Measurements from ENCODE around the gene VAT1L. TPM values are rescaled to one million over a fixed set of nuclear protein-coding genes. Genes with fewer than 3 reads are reported as not detected.
A peak's percentile ranks its signal among the peaks of the same experiment; 100 is the strongest.

VAT1L gene
- total and polyA plus RNA-seq, 2 donors (not counting 1 experiment from before 2014, with no cell fraction given), result 17.9 to 86.9 TPM

DNA sequence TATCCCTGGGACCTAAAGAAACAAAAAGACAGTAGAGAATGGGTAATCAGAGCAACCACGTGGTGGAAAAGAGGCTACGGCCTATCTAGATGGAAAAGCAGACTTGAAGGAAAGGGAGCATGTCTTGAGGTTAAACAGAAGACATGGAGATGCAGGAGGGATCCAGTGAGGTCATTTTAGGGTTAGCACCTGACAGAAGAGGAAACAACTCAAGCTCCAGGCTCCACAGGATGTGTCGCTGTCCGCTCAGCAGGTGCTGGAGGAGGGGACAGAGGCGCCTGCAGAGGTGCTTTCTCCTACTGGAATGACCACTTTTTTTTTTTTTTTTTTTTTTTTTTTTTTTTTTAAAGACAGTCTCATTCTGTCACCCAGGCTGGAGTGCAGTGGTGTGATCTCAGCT lies 186.5 kb downstream of the VAT1L start:
- H3K79me2 ChIP-seq (ENCODE audit: control insufficient read depth, insufficient read depth, low read length), result no peaks in the 10 kb centered on the region
- H3K27ac ChIP-seq (ENCODE audit: insufficient read depth, low read length), result no peak overlapping the region
- no peak overlapping the region for H3K4me3 ChIP-seq (replicated peaks in 1 of 4; ENCODE audit: control extremely low read depth in 1 of 4, insufficient read depth in 1 of 4, low read depth in 3 of 4, low read length in 4 of 4)
- H3K27me3 ChIP-seq (ENCODE audit: control insufficient read depth, insufficient read depth, low read length), result no peaks in the 10 kb centered on the region
- peak in 1 of 2 donors; percentile 6 for DNase-seq (ENCODE audit: low read depth in 2 of 2)
- H3K9me3 ChIP-seq (ENCODE audit: control insufficient read depth, insufficient read depth, low read depth, low read length), result no peaks in the 10 kb centered on the region
- no peak overlapping the region for H3K9ac ChIP-seq (ENCODE audit: insufficient read depth, low read length)
- H3K36me3 ChIP-seq (ENCODE audit: control insufficient read depth, insufficient read depth, low read length), result no peaks in the 10 kb centered on the region
- H3K4me2 ChIP-seq (ENCODE audit: extremely low read depth, insufficient read depth, low read length), result no peak overlapping the region
- no peaks in the 10 kb centered on the region for H4K20me1 ChIP-seq (ENCODE audit: control insufficient read depth, extremely low read depth, insufficient read depth, low read length)
- H3K4me1 ChIP-seq (ENCODE audit: control insufficient read depth, extremely low read depth, insufficient read depth, low read length), result no peaks in the 10 kb centered on the region
- no peak for TF ChIP-seq EZH2 (IDR thresholded peaks at IDR 0.05; ENCODE audit: low read length, missing control alignments)
- H2AFZ ChIP-seq (ENCODE audit: low read length), result no peak overlapping the region

DNA sequence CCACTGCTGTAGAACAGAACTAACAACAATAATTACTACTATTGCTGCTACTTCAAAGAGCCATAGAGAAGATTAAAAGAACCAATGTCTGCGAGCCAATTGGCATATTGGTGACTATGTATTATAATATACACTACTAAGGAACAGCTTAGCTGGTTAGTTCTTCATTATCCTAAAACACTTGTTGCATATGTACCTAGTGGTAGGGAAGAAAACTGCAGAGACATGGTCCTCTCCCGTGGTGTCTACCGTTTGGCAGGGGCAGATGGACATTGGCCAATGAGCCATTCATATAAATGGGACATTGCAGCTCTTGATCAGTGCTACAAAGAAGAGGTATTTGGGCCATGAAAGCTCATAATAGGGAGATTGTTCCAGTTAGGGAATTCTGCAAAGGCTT lies 187.6 kb downstream of the VAT1L start:
- Histone ChIP-seq H3K9ac (ENCODE audit: insufficient read depth, low read length) (no peak overlapping the region), H3K36me3 (ENCODE audit: control insufficient read depth, insufficient read depth, low read length) (no peaks in the 10 kb centered on the region), H3K4me1 (ENCODE audit: control insufficient read depth, extremely low read depth, insufficient read depth, low read length) (no peaks in the 10 kb centered on the region), H3K79me2 (ENCODE audit: control insufficient read depth, insufficient read depth, low read length) (no peaks in the 10 kb centered on the region), H3K4me2 (ENCODE audit: extremely low read depth, insufficient read depth, low read length) (no peak overlapping the region), H3K27ac (ENCODE audit: insufficient read depth, low read length) (no peak overlapping the region), H2AFZ (ENCODE audit: low read length) (no peak overlapping the region), H4K20me1 (ENCODE audit: control insufficient read depth, extremely low read depth, insufficient read depth, low read length) (no peaks in the 10 kb centered on the region), H3K9me3 (ENCODE audit: control insufficient read depth, insufficient read depth, low read depth, low read length) (no peaks in the 10 kb centered on the region), H3K4me3 (replicated peaks in 1 of 4; ENCODE audit: control extremely low read depth in 1 of 4, insufficient read depth in 1 of 4, low read depth in 3 of 4, low read length in 4 of 4) (no peak overlapping the region), H3K27me3 (ENCODE audit: control insufficient read depth, insufficient read depth, low read length) (no peaks in the 10 kb centered on the region)
- no peak for DNase-seq (ENCODE audit: low read depth in 2 of 2)
- TF ChIP-seq, protein P1, sequence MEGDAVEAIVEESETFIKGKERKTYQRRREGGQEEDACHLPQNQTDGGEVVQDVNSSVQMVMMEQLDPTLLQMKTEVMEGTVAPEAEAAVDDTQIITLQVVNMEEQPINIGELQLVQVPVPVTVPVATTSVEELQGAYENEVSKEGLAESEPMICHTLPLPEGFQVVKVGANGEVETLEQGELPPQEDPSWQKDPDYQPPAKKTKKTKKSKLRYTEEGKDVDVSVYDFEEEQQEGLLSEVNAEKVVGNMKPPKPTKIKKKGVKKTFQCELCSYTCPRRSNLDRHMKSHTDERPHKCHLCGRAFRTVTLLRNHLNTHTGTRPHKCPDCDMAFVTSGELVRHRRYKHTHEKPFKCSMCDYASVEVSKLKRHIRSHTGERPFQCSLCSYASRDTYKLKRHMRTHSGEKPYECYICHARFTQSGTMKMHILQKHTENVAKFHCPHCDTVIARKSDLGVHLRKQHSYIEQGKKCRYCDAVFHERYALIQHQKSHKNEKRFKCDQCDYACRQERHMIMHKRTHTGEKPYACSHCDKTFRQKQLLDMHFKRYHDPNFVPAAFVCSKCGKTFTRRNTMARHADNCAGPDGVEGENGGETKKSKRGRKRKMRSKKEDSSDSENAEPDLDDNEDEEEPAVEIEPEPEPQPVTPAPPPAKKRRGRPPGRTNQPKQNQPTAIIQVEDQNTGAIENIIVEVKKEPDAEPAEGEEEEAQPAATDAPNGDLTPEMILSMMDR (conservative IDR thresholded peaks at IDR 0.05 in 1 of 2, IDR thresholded peaks at IDR 0.05 in 1 of 2; ENCODE audit: low read depth in 1 of 2, low read length in 2 of 2), result no peak
- no peak for TF ChIP-seq EZH2 (IDR thresholded peaks at IDR 0.05; ENCODE audit: low read length, missing control alignments)

DNA sequence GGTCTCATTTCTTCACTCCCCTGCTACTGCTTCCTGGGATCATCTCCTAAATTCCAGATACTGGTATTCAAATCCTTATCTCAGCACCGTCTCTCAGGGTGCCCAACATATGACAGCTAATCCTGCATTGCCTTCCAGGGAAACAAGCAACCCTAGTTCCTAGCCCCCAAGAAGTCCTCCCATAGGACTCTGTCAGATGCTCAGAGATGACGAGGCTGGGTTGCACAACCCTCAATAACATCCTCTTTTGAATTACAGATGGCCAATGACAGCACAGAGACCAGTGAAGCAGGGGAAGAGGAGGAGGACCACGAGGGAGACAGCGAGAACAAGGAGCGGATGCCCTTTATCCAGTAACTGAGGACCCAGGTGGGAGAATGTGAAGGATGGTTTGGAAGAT lies 189.0 kb downstream of the VAT1L start:
- no peaks in the 10 kb centered on the region for H3K9me3 ChIP-seq (ENCODE audit: control insufficient read depth, insufficient read depth, low read depth, low read length)
- no peak overlapping the region for H3K4me2 ChIP-seq (ENCODE audit: extremely low read depth, insufficient read depth, low read length)
- no peak overlapping the region for H3K4me3 ChIP-seq (replicated peaks in 1 of 4; ENCODE audit: control extremely low read depth in 1 of 4, insufficient read depth in 1 of 4, low read depth in 3 of 4, low read length in 4 of 4)
- no peak overlapping the region for H3K27ac ChIP-seq (ENCODE audit: insufficient read depth, low read length)
- H3K36me3 ChIP-seq (ENCODE audit: control insufficient read depth, insufficient read depth, low read length), result no peaks in the 10 kb centered on the region
- H3K9ac ChIP-seq (ENCODE audit: insufficient read depth, low read length), result no peak overlapping the region
- no peaks in the 10 kb centered on the region for H3K27me3 ChIP-seq (ENCODE audit: control insufficient read depth, insufficient read depth, low read length)
- H4K20me1 ChIP-seq (ENCODE audit: control insufficient read depth, extremely low read depth, insufficient read depth, low read length), result no peaks in the 10 kb centered on the region
- TF ChIP-seq, protein P1 (conservative IDR thresholded peaks at IDR 0.05 in 1 of 2, IDR thresholded peaks at IDR 0.05 in 1 of 2; ENCODE audit: low read depth in 1 of 2, low read length in 2 of 2), result no peak
- no peaks in the 10 kb centered on the region for H3K79me2 ChIP-seq (ENCODE audit: control insufficient read depth, insufficient read depth, low read length)
- H3K4me1 ChIP-seq (ENCODE audit: control insufficient read depth, extremely low read depth, insufficient read depth, low read length), result no peaks in the 10 kb centered on the region
- no peak for DNase-seq (ENCODE audit: low read depth in 2 of 2)
- no peak overlapping the region for H2AFZ ChIP-seq (ENCODE audit: low read length)
